GM18858 (cell line): ENCODE measurements around the gene PDE7B.

ENCODE experiments used
- ATAC-seq: cut with Tn5 transposase; IDR thresholded peaks from one replicate; pipeline ENCODE4 v1.9.1; 2021; ENCODE audit not compliant: unreplicated experiment

PDE7B gene

GRCh38 chr6:135983093-135983492 lies 131.6 kb downstream of the PDE7B start:
- ATAC-seq, result no peak

GRCh38 chr6:135983718-135984343 lies 132.3 kb downstream of the PDE7B start:
- no peak for ATAC-seq

GRCh38 chr6:135985471-135985870 lies 134.0 kb downstream of the PDE7B start:
- no peak for ATAC-seq

GRCh38 chr6:135987226-135987625 lies 135.7 kb downstream of the PDE7B start:
- ATAC-seq, result no peak

DNA sequence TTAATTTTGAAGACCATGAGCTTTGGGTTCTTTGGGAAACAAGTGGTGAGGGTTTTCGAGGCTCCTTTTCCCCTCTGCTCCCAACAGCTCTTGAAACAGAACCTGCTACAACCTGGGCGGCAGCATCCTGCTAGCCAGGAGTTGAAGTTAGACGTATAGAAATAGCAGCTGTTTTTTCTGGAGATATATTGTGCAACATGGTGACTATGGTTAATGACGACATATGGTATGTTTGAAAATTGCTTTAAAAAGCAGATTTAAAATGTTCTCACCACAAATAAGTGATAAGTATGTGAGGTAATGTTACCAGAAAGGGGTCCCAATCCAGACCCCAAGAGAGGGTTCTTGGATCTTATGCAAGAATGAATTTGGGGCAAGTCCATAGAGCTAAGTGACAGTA lies 138.9 kb downstream of the PDE7B start:
- ATAC-seq, result no peak

DNA sequence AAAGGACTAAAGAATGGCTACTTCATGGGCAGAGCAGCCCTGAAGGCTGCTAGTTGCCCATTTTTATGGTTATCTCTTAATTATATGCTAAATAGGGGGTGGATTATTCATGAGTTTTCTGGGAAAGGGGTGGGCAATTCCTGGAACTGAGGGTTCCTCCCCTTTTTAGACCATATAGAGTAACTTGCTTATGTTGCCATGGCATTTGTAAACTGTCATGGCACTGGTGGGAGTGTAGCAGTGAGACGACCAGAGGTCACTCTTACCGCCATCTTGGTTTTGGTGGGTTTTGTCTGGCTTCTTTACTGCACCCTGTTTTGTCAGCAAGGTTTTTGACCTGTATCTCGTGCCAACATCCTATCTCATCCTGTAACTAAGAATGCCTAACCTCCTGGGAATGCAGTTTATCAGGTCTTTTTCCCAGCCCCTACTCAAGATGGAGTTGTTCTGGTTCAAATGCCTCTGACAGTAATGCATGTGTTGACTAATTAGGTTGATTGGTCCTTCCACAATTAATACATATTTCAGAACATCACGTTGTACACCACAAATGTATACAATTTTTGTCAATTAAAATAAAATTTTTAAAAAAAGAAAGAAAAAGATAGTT lies 139.5 kb downstream of the PDE7B start:
- no peak for ATAC-seq

- ATAC-seq, result no peak
Measured at GRCh38 chr6:135992739-135993138, 141.2 kb downstream of the PDE7B start.

GRCh38 chr6:135993361-135993760 lies 141.9 kb downstream of the PDE7B start:
- ATAC-seq, result no peak

- ATAC-seq, result no peak
Measured at GRCh38 chr6:135994857-135995544, 143.5 kb downstream of the PDE7B start.

DNA sequence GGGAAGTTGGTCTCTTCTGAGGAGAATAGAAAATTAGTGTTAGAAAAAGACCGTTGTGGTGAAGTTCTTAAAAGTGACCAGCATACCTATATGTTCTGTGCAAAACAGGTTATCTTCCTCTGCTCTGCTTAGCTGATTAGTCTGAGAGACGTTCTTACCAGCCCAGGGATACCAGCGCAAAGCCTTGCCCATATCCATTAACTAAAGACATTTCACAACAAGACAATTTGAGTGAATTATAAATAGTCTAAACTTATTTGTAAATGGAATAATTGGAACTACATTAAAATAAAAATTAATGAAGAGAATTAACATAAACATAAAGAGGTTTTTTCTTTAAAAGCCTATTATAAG lies 144.0 kb downstream of the PDE7B start:
- ATAC-seq, result no peak

DNA sequence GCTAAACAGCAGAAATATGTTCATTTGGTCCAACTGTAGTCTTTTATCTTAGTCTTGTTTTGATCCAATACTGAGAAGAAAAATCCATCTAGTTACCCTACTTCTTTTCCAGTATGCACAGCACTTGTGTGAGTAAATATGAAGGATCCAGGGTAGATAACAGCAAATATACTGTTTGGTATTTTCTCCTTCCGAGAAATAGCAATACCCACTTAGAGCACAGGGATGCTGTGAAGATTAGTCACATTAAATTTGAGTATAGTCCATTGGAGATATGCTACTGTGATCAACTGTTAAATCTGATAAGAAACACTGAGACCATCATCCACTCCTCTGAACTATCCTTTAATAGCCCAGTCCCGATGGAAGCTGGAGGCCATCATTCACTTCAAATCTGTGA lies 145.2 kb downstream of the PDE7B start:
- no peak for ATAC-seq

DNA sequence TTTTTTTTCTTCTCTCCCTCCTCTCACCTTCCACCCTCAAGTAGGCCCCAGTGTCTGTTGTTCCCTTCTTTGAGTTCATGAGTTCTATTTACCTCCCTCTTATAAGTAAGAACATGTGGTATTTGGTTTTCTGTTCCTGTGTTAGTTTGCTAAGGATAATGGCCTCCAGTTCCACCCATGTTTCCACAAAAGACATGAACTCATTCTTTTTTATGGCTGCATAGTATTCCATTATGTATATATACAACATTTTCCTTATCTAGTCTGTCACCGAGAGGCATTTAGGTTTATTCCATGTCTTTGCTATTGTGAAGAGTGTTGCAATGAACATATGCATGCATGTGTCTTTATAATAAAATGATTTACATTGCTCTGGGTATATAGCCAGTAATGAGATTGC lies 147.9 kb downstream of the PDE7B start:
- no peak for ATAC-seq

GRCh38 chr6:136007345-136007744 lies 155.8 kb downstream of the PDE7B start:
- no peak for ATAC-seq

GRCh38 chr6:136011475-136011874 lies 160.0 kb downstream of the PDE7B start:
- ATAC-seq, result no peak

DNA sequence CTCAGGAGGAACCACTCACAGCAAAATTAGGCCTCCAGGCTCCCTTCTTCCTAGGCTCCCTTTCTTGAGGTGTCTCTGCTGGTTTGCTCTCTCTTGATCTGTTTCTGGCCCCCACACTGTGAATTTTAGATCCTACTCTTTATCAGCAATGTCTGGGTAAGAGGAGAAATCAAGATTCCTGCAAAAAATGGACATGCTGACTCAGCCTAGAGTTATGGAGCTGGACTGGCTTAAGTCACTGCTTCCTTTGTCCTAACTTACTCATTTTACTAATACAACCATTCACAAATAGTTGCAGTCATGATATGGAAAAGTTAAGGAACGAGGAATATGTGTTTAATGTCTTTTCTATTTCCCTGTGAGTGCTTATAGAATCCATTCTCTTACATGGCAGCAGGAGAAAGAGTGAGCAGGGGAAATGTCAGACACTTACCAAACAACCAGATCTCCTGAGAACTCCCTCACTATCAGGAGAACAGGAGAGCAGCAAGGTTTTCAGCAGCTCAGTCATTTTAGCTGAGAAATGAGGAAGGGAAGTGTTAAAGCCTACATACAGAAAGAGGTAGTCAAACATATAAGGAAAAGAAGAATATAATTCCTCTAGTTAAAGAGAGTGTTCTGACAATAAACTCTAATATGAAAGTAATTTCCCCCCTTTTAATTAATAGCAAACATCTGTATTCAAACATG lies 160.8 kb downstream of the PDE7B start:
- no peak for ATAC-seq

- ATAC-seq, result no peak
Measured at GRCh38 chr6:136012943-136013342, 161.4 kb downstream of the PDE7B start.

DNA sequence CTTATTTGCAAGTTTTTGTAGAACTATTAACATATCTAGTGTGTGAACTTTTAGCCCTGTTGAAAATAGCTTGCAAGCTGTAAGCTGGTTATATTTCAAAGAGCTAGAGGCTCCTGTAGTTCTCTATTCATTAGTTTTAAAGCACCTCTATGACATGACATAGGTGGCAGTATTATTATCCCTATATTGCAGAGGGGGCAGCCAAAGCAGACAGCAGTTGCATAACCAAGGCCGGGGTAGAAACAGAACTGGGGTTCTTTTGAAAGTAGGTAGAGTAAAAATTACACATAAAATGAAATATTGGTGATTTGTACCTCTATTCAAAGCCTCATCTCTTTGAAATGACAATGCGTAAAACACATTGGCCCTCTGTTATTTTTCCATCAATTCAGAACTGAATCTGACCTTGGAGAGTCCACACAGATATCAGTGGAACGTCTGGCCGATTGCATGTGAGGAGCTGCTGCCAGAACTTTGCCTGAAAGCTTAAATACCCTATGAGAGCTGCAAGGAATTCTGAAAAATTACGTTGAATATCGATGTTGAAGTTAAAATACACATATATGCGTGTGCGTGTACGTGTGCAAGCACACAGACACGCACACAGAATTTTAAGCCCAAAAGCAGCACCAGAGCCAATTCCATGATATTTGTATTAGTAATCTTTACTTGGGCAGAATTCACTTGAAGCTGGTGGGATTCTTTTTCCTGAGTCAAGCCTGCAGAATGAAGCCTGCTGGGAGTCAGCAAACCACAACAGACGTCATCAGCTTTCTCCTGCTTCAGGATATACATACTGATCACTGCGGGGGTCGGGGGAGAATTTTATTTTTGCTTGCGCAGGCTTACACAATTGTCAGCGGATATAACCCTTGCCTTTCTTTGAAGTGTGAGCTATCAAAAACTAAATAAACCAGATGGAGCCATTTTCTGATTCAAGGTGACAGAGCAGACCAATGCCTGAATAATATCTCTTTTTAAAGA lies 163.2 kb downstream of the PDE7B start:
- no peak for ATAC-seq

DNA sequence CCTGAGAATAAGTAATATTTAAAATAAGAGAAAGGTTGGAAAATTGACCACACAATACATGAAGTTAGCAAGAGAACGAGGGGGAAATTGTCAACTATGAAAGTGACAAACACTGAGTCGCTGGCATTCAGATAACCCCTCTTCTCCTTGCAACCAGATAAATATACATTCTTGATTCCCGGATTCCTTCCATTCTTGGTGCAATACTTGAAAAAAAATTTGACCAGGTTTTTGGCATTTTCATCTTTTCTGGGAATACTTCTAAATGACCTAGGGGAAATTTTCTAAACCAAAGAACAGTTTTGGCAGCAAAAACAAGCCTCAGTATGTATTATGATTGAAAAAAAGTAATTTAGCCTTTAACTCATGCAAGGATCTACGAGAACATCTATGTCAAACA lies 164.0 kb downstream of the PDE7B start:
- no peak for ATAC-seq

GRCh38 chr6:136016228-136017225 lies 165.0 kb downstream of the PDE7B start:
- no peak for ATAC-seq

GRCh38 chr6:136020691-136021090 lies 169.2 kb downstream of the PDE7B start:
- ATAC-seq, result no peak
